Keratinocyte (primary cell): Measurements from ENCODE around the gene ZP1. TPM values are rescaled to one million over a fixed set of nuclear protein-coding genes. Genes with fewer than 3 reads are reported as not detected.

Experiments
- DNase-seq: peaks from one replicate; pipeline ENCODE4 v3.0.0-alpha.2; 2011; ENCODE audit warnings: low read depth, missing footprints, low spot score
- FAIRE-seq: peaks from 2 replicates; lab custom pipeline; 2011; peaks lifted over from hg19 to GRCh38; lab: Jason Lieb, UNC
- H2AFZ ChIP-seq: 2 replicates; pipeline ENCODE4 v1.6.0; 2012; ENCODE audit warnings: low read length, control low read depth, inconsistent platforms; ENCODE audit not compliant: control insufficient read depth
- H3K27ac ChIP-seq: 2 replicates; pipeline ENCODE4 v1.5.1; 2011; ENCODE audit warnings: low read length; ENCODE audit not compliant: control insufficient read depth, insufficient read depth
- H3K27me3 ChIP-seq: 3 replicates; pipeline ENCODE4 v1.6.0; 2011; ENCODE audit warnings: low read length; ENCODE audit not compliant: control insufficient read depth, insufficient read depth; ENCODE audit errors: extremely low read depth
- H3K36me3 ChIP-seq, 2 experiments: 2 replicates in 1 of 2; 3 replicates in 1 of 2; pipeline ENCODE4 v1.5.1; 2011; ENCODE audit warnings: low read length in 2 of 2, mild to moderate bottlenecking in 1 of 2; ENCODE audit not compliant: control insufficient read depth in 2 of 2, insufficient read depth in 2 of 2; ENCODE audit errors: extremely low read depth in 1 of 2
- H3K4me1 ChIP-seq: 3 replicates; pipeline ENCODE4 v1.5.1; 2011; ENCODE audit warnings: low read length; ENCODE audit not compliant: control insufficient read depth, insufficient read depth; ENCODE audit errors: extremely low read depth
- H3K4me2 ChIP-seq: 3 replicates; pipeline ENCODE4 v1.6.0; 2011; ENCODE audit warnings: low read depth, low read length; ENCODE audit not compliant: control insufficient read depth, insufficient read depth; ENCODE audit errors: extremely low read depth
- H3K4me3 ChIP-seq, 3 experiments: fragments of 200-600 bp in 1 of 3; sonication (generic) in 1 of 3; 2 replicates in 2 of 3; 3 replicates in 1 of 3; pipeline ENCODE4 v1.5.1; 2011 to 2016; ENCODE audit warnings: low read length in 3 of 3, mild to moderate bottlenecking in 3 of 3, control low read depth in 2 of 3, inconsistent platforms in 1 of 3, low read depth in 1 of 3, mixed read lengths in 1 of 3, mixed run types in 1 of 3, moderate library complexity in 1 of 3; ENCODE audit not compliant: control insufficient read depth in 2 of 3, insufficient read depth in 2 of 3; ENCODE audit errors: extremely low read depth in 1 of 3
- H3K79me2 ChIP-seq: 2 replicates; pipeline ENCODE4 v1.6.0; 2012; ENCODE audit warnings: low read length; ENCODE audit not compliant: control insufficient read depth, insufficient read depth
- H3K9ac ChIP-seq: 3 replicates; pipeline ENCODE4 v1.6.0; 2011; ENCODE audit warnings: low read length; ENCODE audit not compliant: control insufficient read depth, insufficient read depth; ENCODE audit errors: extremely low read depth
- H3K9me1 ChIP-seq: 3 replicates; pipeline ENCODE4 v1.6.0; 2011; ENCODE audit warnings: low read length; ENCODE audit not compliant: control insufficient read depth, insufficient read depth; ENCODE audit errors: extremely low read depth
- H3K9me3 ChIP-seq: 2 replicates; pipeline ENCODE4 v1.5.1; 2012; ENCODE audit warnings: low read depth, low read length; ENCODE audit not compliant: control insufficient read depth
- H4K20me1 ChIP-seq: 3 replicates; pipeline ENCODE4 v1.6.0; 2011; ENCODE audit warnings: low read length; ENCODE audit not compliant: control insufficient read depth, insufficient read depth; ENCODE audit errors: extremely low read depth
- CTCF ChIP-seq, 3 experiments: IDR thresholded peaks in 1 of 3; conservative IDR thresholded peaks in 1 of 3; optimal IDR thresholded peaks in 1 of 3; 2 replicates in 2 of 3; 3 replicates in 1 of 3; pipeline versions ENCODE3 to v1.5.1; 2011; ENCODE audit warnings: low read length in 3 of 3, mild to moderate bottlenecking in 3 of 3, moderate library complexity in 2 of 3, control low read depth in 1 of 3, inconsistent platforms in 1 of 3; ENCODE audit not compliant: insufficient read depth in 2 of 3; ENCODE audit errors: extremely low read depth in 1 of 3
- EZH2 ChIP-seq: IDR thresholded peaks from one replicate; pipeline ENCODE4 v1.6.1; 2012; ENCODE audit warnings: inconsistent platforms, mild to moderate bottlenecking, low read length, moderate library complexity
- dilution Hi-C: fragments of 300-500 bp; cut with MboI; formaldehyde crosslinking; loops from one replicate; pipeline ENCODE4 v1.7.0; 2020; ENCODE audit warnings: low sequenced_read_pairs; ENCODE audit not compliant: extremely low pct_ligation_motif_present
- polyA plus RNA-seq, 5 experiments: library from polyadenylated mRNA; depleted of rRNA in 3 of 5; stranded (reverse) in 3 of 5; stranded (forward) in 1 of 5; unstranded in 1 of 5; fragments of >200 nt; gene quantifications; 1 replicate in 1 of 5; 2 replicates in 3 of 5; 3 replicates in 1 of 5; pipeline versions ENCODE4 v1.2.1 to v1.2.3, GENCODE V29; 2011 to 2012; ENCODE audit warnings: missing spikeins in 2 of 5, low read depth in 1 of 5, low replicate concordance in 1 of 5

ZP1 gene
- polyA plus RNA-seq, 1 donor (not counting 4 experiments of a cell fraction or from before 2014, with no cell fraction given) = not detected

- H3K4me2 ChIP-seq = no peak overlapping the region
- no peaks in the 10 kb centered on the region for H3K4me1 ChIP-seq
Observed at GRCh38 chr11:60862171-60862570, 5.2 kb upstream of the ZP1 start.

GRCh38 chr11:60863550-60864521 lies 3.5 kb upstream of the ZP1 start:
- Histone ChIP-seq H3K4me2 (no peak overlapping the region), H3K9me3 (no peaks in the 10 kb centered on the region), H3K36me3 (no peaks in the 10 kb centered on the region), H3K4me3 (no peak overlapping the region), H3K27me3 (no peaks in the 10 kb centered on the region), H3K9me1 (no peaks in the 10 kb centered on the region), H3K9ac (no peak overlapping the region), H2AFZ (no peak overlapping the region), H3K4me1 (no peaks in the 10 kb centered on the region), H3K27ac (no peak overlapping the region), H3K79me2 (no peaks in the 10 kb centered on the region), H4K20me1 (no peaks in the 10 kb centered on the region)
- TF ChIP-seq EZH2 (no peak), CTCF (optimal IDR thresholded peaks at IDR 0.05 in 1 of 3, IDR thresholded peaks at IDR 0.05 in 1 of 3, conservative IDR thresholded peaks at IDR 0.05 in 1 of 3; ENCODE audit: extremely low read depth in 1 of 3, insufficient read depth in 2 of 3, low read length in 3 of 3) (no peak)
- FAIRE-seq (no peak), DNase-seq (no peak)
- dilution Hi-C loops = no loop called here

More at GRCh38 chr11:60862171-60862570, 5.2 kb upstream of the ZP1 start:
- Histone ChIP-seq H4K20me1 (no peaks in the 10 kb centered on the region), H3K27ac (no peak overlapping the region), H3K4me3 (no peak overlapping the region), H3K79me2 (no peaks in the 10 kb centered on the region), H3K9me1 (no peaks in the 10 kb centered on the region), H3K9ac (no peak overlapping the region), H3K9me3 (no peaks in the 10 kb centered on the region), H3K27me3 (no peaks in the 10 kb centered on the region), H2AFZ (no peak overlapping the region), H3K36me3 (no peaks in the 10 kb centered on the region)
- no peak for FAIRE-seq
- dilution Hi-C loops = no loop called here
- no peak for TF ChIP-seq CTCF (optimal IDR thresholded peaks at IDR 0.05 in 1 of 3, IDR thresholded peaks at IDR 0.05 in 1 of 3, conservative IDR thresholded peaks at IDR 0.05 in 1 of 3; ENCODE audit: extremely low read depth in 1 of 3, insufficient read depth in 2 of 3, low read length in 3 of 3)
- TF ChIP-seq EZH2 = no peak
- no peak for DNase-seq
